HepG2 (cell line): ENCODE data around the gene CCDC93. TPM values are rescaled to one million over a fixed set of nuclear protein-coding genes. Genes with fewer than 3 reads are reported as not detected.

ENCODE experiments used
- ATAC-seq: fragments of 200-7000 bp; cut with Tn5 transposase; 3 replicates; pipeline ENCODE4 v1.9.1; 2020; ENCODE audit warnings: mild to moderate bottlenecking, moderate library complexity
- BruUV-seq: library from RNA; stranded (reverse); fragments of 400-500 nt; replicated peaks from 2 replicates; lab custom pipeline; 2021; lab: Mats Ljungman, UMichigan
- CTCF ChIA-PET: fragments of 300-600 bp; formaldehyde crosslinking; extraction: SDS; loops from one replicate; lab custom pipeline; 2021; ENCODE audit warnings: low total read pairs, inconsistent platforms, low intra/inter-chr PET ratio; lab: Yijun Ruan, JAX
- POLR2A ChIA-PET: fragments of 350-600 bp; sonication (Branson Sonifier 250); formaldehyde crosslinking; loops from one replicate; lab custom pipeline; 2020; ENCODE audit warnings: antibody characterized with exemption, inconsistent platforms; lab: Yijun Ruan, JAX
- DNase-seq: peaks from one replicate; pipeline ENCODE4 v3.0.0-alpha.2; 2015; ENCODE audit warnings: low spot score
- FAIRE-seq: peaks from 3 replicates; lab custom pipeline; 2011; peaks lifted over from hg19 to GRCh38; lab: Jason Lieb, UNC
- H2AFZ ChIP-seq: one replicate; pipeline ENCODE4 v1.6.1; 2011; ENCODE audit warnings: low read length, inconsistent platforms
- H3K27ac ChIP-seq: fragments of 300-600 bp; 3 replicates; pipeline ENCODE4 v1.8.0; 2011; ENCODE audit warnings: mixed run types, mild to moderate bottlenecking, mixed read lengths, low read length, inconsistent platforms; ENCODE audit not compliant: insufficient read depth; ENCODE audit errors: extremely low read length
- H3K27me3 ChIP-seq, 2 experiments: fragments of 200-600 bp in 1 of 2; 2 replicates in 1 of 2; 3 replicates in 1 of 2; pipeline versions ENCODE4 v1.6.0 to v1.8.0; 2011; ENCODE audit warnings: low read length in 2 of 2, mild to moderate bottlenecking in 2 of 2, moderate library complexity in 2 of 2, inconsistent platforms in 1 of 2; ENCODE audit not compliant: insufficient read depth in 2 of 2, control insufficient read depth in 1 of 2
- H3K36me3 ChIP-seq, 2 experiments: fragments of 200-600 bp in 1 of 2; replicated peaks in 1 of 2; 2 replicates in 1 of 2; 3 replicates in 1 of 2; pipeline versions ENCODE4 v1.5.1 to v1.8.0; 2011; ENCODE audit warnings: low read length in 2 of 2, inconsistent platforms in 1 of 2; ENCODE audit not compliant: insufficient read depth in 2 of 2, control insufficient read depth in 1 of 2
- H3K4me1 ChIP-seq: 2 replicates; pipeline ENCODE4 v1.5.1; 2012; ENCODE audit warnings: low read length, inconsistent platforms; ENCODE audit not compliant: insufficient read depth
- H3K4me2 ChIP-seq: 2 replicates; pipeline ENCODE4 v1.6.0; 2011; ENCODE audit warnings: low read depth, low read length, inconsistent platforms
- H3K4me3 ChIP-seq, 3 experiments: fragments of 200-600 bp in 1 of 3; sonication (generic), shearing (Covaris generic) in 1 of 3; replicated peaks in 1 of 3; 2 replicates each; pipeline ENCODE4 v1.5.1; 2011 to 2016; ENCODE audit warnings: low read length in 3 of 3, inconsistent platforms in 2 of 3, low read depth in 2 of 3, mild to moderate bottlenecking in 2 of 3, control low read depth in 1 of 3, mixed read lengths in 1 of 3; ENCODE audit not compliant: insufficient read depth in 1 of 3
- H3K79me2 ChIP-seq: one replicate; pipeline ENCODE4 v1.6.1; 2011; ENCODE audit warnings: low read length, inconsistent platforms; ENCODE audit not compliant: insufficient read depth
- H3K9ac ChIP-seq: 2 replicates; pipeline ENCODE4 v1.6.0; 2011; ENCODE audit warnings: mild to moderate bottlenecking, low read depth, low read length, inconsistent platforms; ENCODE audit not compliant: insufficient read depth
- H3K9me3 ChIP-seq: 2 replicates; pipeline ENCODE4 v1.5.1; 2012; ENCODE audit warnings: mild to moderate bottlenecking, low read length
- H4K20me1 ChIP-seq: 2 replicates; pipeline ENCODE4 v1.6.0; 2011; ENCODE audit warnings: inconsistent platforms, mild to moderate bottlenecking, low read length, moderate library complexity; ENCODE audit not compliant: insufficient read depth
- AGO1 ChIP-seq: fragments of 200-400 bp; formaldehyde crosslinking; IDR thresholded peaks from 2 replicates; pipeline ENCODE4 v1.6.1; 2017; ENCODE audit warnings: mild to moderate bottlenecking, low read depth, low read length, moderate library complexity; ENCODE audit not compliant: poor library complexity, severe bottlenecking
- CCDC6 ChIP-seq: sonication (generic); formaldehyde crosslinking; IDR thresholded peaks from 2 replicates; pipeline ENCODE4 v1.8.1; 2022; ENCODE audit warnings: mild to moderate bottlenecking, missing genetic modification reagents, moderate library complexity
- GATAD2A ChIP-seq: IDR thresholded peaks from 2 replicates; pipeline ENCODE4 v1.6.1; 2016
- HNRNPL ChIP-seq: fragments of 200-400 bp; formaldehyde crosslinking; IDR thresholded peaks from 2 replicates; pipeline ENCODE4 v1.6.1; 2017; ENCODE audit warnings: mild to moderate bottlenecking, low read depth, low read length
- HOXA3 ChIP-seq: sonication (generic); formaldehyde crosslinking; IDR thresholded peaks from 2 replicates; pipeline ENCODE4 v1.5.0; 2020; ENCODE audit warnings: missing genetic modification reagents
- JUNB ChIP-seq: sonication (generic); formaldehyde crosslinking; IDR thresholded peaks from 2 replicates; pipeline ENCODE4 v1.8.0; 2022; ENCODE audit warnings: missing genetic modification reagents, mild to moderate bottlenecking, borderline replicate concordance
- KMT2B ChIP-seq: IDR thresholded peaks from 2 replicates; pipeline ENCODE4 v1.6.1; 2016; ENCODE audit warnings: missing genetic modification reagents, missing compliant biosample characterization
- NFE2 ChIP-seq: sonication (generic); formaldehyde crosslinking; IDR thresholded peaks from 2 replicates; pipeline ENCODE4 v1.4.0; 2020; ENCODE audit warnings: missing genetic modification reagents
- NFKBIZ ChIP-seq: IDR thresholded peaks from 2 replicates; pipeline ENCODE4 v1.6.1; 2018; ENCODE audit warnings: missing genetic modification reagents, missing compliant biosample characterization
- SNAPC2 ChIP-seq: sonication (generic); formaldehyde crosslinking; IDR thresholded peaks from 2 replicates; pipeline ENCODE4 v1.8.1; 2022; ENCODE audit warnings: mild to moderate bottlenecking, missing genetic modification reagents
- ZNF326 ChIP-seq: sonication (generic); formaldehyde crosslinking; IDR thresholded peaks from 2 replicates; pipeline ENCODE4 v1.4.0; 2020; ENCODE audit warnings: missing genetic modification reagents, borderline replicate concordance
- ZNF343 ChIP-seq: sonication (generic); formaldehyde crosslinking; IDR thresholded peaks from 2 replicates; pipeline ENCODE4 v1.4.0; 2020; ENCODE audit warnings: mild to moderate bottlenecking, missing genetic modification reagents
- ZNF563 ChIP-seq: sonication (generic); formaldehyde crosslinking; IDR thresholded peaks from 2 replicates; pipeline ENCODE4 v1.8.0; 2022; ENCODE audit warnings: mild to moderate bottlenecking, moderate library complexity, missing genetic modification reagents
- ZNF776 ChIP-seq: sonication (generic); formaldehyde crosslinking; IDR thresholded peaks from 2 replicates; pipeline ENCODE4 v1.4.0; 2020; ENCODE audit warnings: mild to moderate bottlenecking, missing genetic modification reagents
- WGBS: methylation state at CpG from one replicate; pipeline ENCODE4 v1.1.6; 2017; ENCODE audit warnings: low lambda C conversion rate; 5-methylcytosine and 5-hydroxymethylcytosine counted together
- in situ Hi-C: cut with HindIII; loops from 2 replicates; pipeline ENCODE4 v1.10.0; 2017; ENCODE audit warnings: low pct_unique_long_range_greater_than_20kb; ENCODE audit not compliant: extremely low pct_ligation_motif_present
- intact Hi-C: fragments of 100-400 bp; cut with micrococcal nuclease; formaldehyde crosslinking; loops from one replicate; pipeline ENCODE4 v1.10.0; 2022; ENCODE audit not compliant: unreplicated experiment
- polyA plus RNA-seq, 8 experiments: library from polyadenylated mRNA; depleted of rRNA in 3 of 8; stranded (reverse) in 7 of 8; unstranded in 1 of 8; fragments of >200 nt; fragmentation: Illumina TruSeq in 4 of 8; extraction: Trizol in 4 of 8; gene quantifications; 2 replicates each; pipeline versions ENCODE4 v1.2.1 to v1.2.3, GENCODE V29; 2011 to 2016; ENCODE audit warnings: low read depth in 4 of 8, missing spikeins in 1 of 8, mixed read lengths in 1 of 8; ENCODE audit not compliant: insufficient read depth in 1 of 8
- total RNA-seq, 5 experiments: library from RNA; depleted of rRNA; stranded (reverse); fragments of >200 nt; fragmentation: Illumina TruSeq; extraction: Trizol; gene quantifications; 2 replicates each; pipeline ENCODE4 v1.2.3, GENCODE V29; 2016; ENCODE audit warnings: low read depth in 1 of 5
- TF ChIP-seq, protein P1 (sequence below), 2 experiments: sonication (generic) in 1 of 2; formaldehyde crosslinking in 1 of 2; IDR thresholded peaks; 2 replicates each; pipeline versions ENCODE4 v1.4.0 to v1.6.1; 2016 to 2020; ENCODE audit warnings: borderline replicate concordance in 1 of 2, low read depth in 1 of 2, mild to moderate bottlenecking in 1 of 2, missing genetic modification reagents in 1 of 2
- TF ChIP-seq, protein P2 (sequence below): sonication (generic); formaldehyde crosslinking; IDR thresholded peaks from 2 replicates; pipeline ENCODE4 v1.5.0; 2020; ENCODE audit warnings: missing genetic modification reagents, mild to moderate bottlenecking, borderline replicate concordance

Gene CCDC93
- total and polyA plus RNA-seq, 2 of the 13 experiments (the other 11 are each of a cell fraction or from before 2014, with no cell fraction given) = 37.2 to 53.2 TPM

DNA sequence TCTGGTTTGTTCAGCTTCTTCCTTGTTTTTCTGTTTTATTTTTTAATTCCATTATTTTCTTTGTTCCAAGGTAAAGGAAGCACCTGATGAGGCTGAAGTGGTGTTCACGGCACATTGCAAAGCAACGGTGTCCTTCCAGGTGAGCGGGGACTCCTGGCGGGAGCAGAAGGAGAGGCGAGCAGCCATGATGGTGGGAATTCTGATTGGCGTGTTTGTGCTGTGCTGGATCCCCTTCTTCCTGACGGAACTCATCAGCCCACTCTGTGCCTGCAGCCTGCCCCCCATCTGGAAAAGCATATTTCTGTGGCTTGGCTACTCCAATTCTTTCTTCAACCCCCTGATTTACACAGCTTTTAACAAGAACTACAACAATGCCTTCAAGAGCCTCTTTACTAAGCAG, 110.9 kb downstream of the CCDC93 start:
- no peak overlapping the region for H3K9ac ChIP-seq
- ChIA-PET POLR2A (no interaction called here), CTCF (no interaction called here)
- H4K20me1 ChIP-seq = no peaks in the 10 kb centered on the region
- DNase-seq (no peak), ATAC-seq (no peak), FAIRE-seq (no peak)
- no TSS peak for BruUV-seq
- H3K27ac ChIP-seq = no peak overlapping the region
- H2AFZ ChIP-seq = no peak overlapping the region
- in situ Hi-C loops = no loop called here
- no peaks in the 10 kb centered on the region for H3K27me3 ChIP-seq
- H3K4me3 ChIP-seq = no peak overlapping the region
- no peaks in the 10 kb centered on the region for H3K4me1 ChIP-seq
- 65% methylated on average over 7 of the region's 7 CpGs for WGBS
- TF ChIP-seq ZNF776 (no peak), AGO1 (no peak), ZNF343 (CRISPR knock-in tag) (no peak), HNRNPL (no peak), ZNF326 (CRISPR knock-in tag) (no peak), NFE2 (no peak), JUNB (no peak), CCDC6 (CRISPR knock-in tag) (no peak), KMT2B (CRISPR knock-in tag) (no peak), GATAD2A (CRISPR knock-in tag) (no peak), HOXA3 (CRISPR knock-in tag) (no peak), NFKBIZ (CRISPR knock-in tag) (no peak), SNAPC2 (no peak), ZNF563 (CRISPR knock-in tag) (no peak)
- TF ChIP-seq, protein P1, sequence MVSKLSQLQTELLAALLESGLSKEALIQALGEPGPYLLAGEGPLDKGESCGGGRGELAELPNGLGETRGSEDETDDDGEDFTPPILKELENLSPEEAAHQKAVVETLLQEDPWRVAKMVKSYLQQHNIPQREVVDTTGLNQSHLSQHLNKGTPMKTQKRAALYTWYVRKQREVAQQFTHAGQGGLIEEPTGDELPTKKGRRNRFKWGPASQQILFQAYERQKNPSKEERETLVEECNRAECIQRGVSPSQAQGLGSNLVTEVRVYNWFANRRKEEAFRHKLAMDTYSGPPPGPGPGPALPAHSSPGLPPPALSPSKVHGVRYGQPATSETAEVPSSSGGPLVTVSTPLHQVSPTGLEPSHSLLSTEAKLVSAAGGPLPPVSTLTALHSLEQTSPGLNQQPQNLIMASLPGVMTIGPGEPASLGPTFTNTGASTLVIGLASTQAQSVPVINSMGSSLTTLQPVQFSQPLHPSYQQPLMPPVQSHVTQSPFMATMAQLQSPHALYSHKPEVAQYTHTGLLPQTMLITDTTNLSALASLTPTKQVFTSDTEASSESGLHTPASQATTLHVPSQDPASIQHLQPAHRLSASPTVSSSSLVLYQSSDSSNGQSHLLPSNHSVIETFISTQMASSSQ (IDR thresholded peaks at IDR 0.05; ENCODE audit: low read depth) = no peak
- TF ChIP-seq, protein P1 (CRISPR knock-in tag; IDR thresholded peaks at IDR 0.05; ENCODE audit: borderline replicate concordance) = no peak
- TF ChIP-seq, protein P2, sequence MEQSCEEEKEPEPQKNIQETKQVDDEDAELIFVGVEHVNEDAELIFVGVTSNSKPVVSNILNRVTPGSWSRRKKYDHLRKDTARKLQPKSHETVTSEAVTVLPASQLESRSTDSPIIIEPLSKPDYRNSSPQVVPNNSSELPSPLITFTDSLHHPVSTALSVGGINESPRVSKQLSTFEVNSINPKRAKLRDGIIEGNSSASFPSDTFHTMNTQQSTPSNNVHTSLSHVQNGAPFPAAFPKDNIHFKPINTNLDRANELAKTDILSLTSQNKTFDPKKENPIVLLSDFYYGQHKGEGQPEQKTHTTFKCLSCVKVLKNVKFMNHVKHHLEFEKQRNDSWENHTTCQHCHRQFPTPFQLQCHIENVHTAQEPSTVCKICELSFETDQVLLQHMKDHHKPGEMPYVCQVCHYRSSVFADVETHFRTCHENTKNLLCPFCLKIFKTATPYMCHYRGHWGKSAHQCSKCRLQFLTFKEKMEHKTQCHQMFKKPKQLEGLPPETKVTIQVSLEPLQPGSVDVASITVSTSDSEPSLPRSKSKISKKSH (CRISPR knock-in tag) = no peak
- TF ChIP-seq, all 625 proteins: peak for 0
- no peak overlapping the region for H3K4me2 ChIP-seq
- H3K36me3 ChIP-seq = no peaks in the 10 kb centered on the region
- no peaks in the 10 kb centered on the region for H3K9me3 ChIP-seq
- intact Hi-C loops = no loop called here
- H3K79me2 ChIP-seq = no peaks in the 10 kb centered on the region
